NCI-H1694 treated with DMSO at 0.1 percent for 48 hours (cell line): ENCODE data around the gene FRY.
"Not testable (repeated sequence)": the region's sequence is repeated elsewhere in the genome, so short reads cannot be mapped to it uniquely, and the experiment has no call there.

Experiments
- DNase-seq: peaks from one replicate; lab custom pipeline; 2025; lab: John Stamatoyannopoulos, UW

The FRY gene

GRCh38 chr13:32031025-32031814 is at the start of gene FRY:
FRY (plus strand) TSS chr13:32031774; CDS start chr13:32031796, 22 bp downstream.
- peak; percentile 30 for DNase-seq

GRCh38 chr13:31982124-31982523 is 49.5 kb upstream of the FRY start:
- no peak for DNase-seq

- peak; percentile 24 for DNase-seq
These were observed 49.0 kb upstream of the FRY start for GRCh38 chr13:31982540-31982939.

GRCh38 chr13:31983696-31984095 is 47.9 kb upstream of the FRY start:
- DNase-seq, result not testable (repeated sequence)

GRCh38 chr13:31984388-31984787 is 47.2 kb upstream of the FRY start:
- DNase-seq, result not testable (repeated sequence)

- DNase-seq, result no peak
These were observed 44.7 kb upstream of the FRY start for GRCh38 chr13:31986676-31987470.

- no peak for DNase-seq
These were observed 43.9 kb upstream of the FRY start for GRCh38 chr13:31987535-31988170.

GRCh38 chr13:31994367-31994766 is 37.2 kb upstream of the FRY start:
- not testable (repeated sequence) for DNase-seq

- no peak for DNase-seq
These were observed 35.0 kb upstream of the FRY start for GRCh38 chr13:31996601-31997000.

- DNase-seq, result no peak
These were observed 33.9 kb upstream of the FRY start for GRCh38 chr13:31997641-31998040.

- no peak for DNase-seq
These were observed 33.4 kb upstream of the FRY start for GRCh38 chr13:31998131-31998530.

GRCh38 chr13:32000754-32001153 is 30.8 kb upstream of the FRY start:
- DNase-seq, result not testable (repeated sequence)

- DNase-seq, result peak; percentile 29
These were observed 30.3 kb upstream of the FRY start for GRCh38 chr13:32001154-32001768.

GRCh38 chr13:32001769-32002168 is 29.8 kb upstream of the FRY start:
- no peak for DNase-seq

GRCh38 chr13:32002873-32003272 is 28.7 kb upstream of the FRY start:
- DNase-seq, result no peak

GRCh38 chr13:32007494-32007893 is 24.1 kb upstream of the FRY start:
- DNase-seq, result no peak

- DNase-seq, result no peak
These were observed 22.9 kb upstream of the FRY start for GRCh38 chr13:32008518-32009175.

- DNase-seq, result no peak
These were observed 22.2 kb upstream of the FRY start for GRCh38 chr13:32009362-32009761.

GRCh38 chr13:32010136-32010535 is 21.4 kb upstream of the FRY start:
- DNase-seq, result peak; percentile 85

- no peak for DNase-seq
These were observed 19.6 kb upstream of the FRY start for GRCh38 chr13:32011971-32012370.

GRCh38 chr13:32013181-32013580 is 18.4 kb upstream of the FRY start:
- DNase-seq, result no peak

GRCh38 chr13:32016119-32016518 is 15.5 kb upstream of the FRY start:
- DNase-seq, result no peak
